DOHH2 (cell line): ENCODE measurements around the gene RELB.

Experiments used
- EZH2phosphoT487 ChIP-seq: fragments of 200-600 bp; sonication (generic); IDR thresholded peaks from 2 replicates; pipeline ENCODE4 v1.6.1; 2017; ENCODE audit warnings: borderline replicate concordance, mild to moderate bottlenecking, antibody characterized with exemption, low read length, moderate library complexity, mixed read lengths
- TF ChIP-seq, protein P1 (sequence below): fragments of 200-600 bp; sonication (generic); IDR thresholded peaks from one replicate; pipeline ENCODE4 v1.5.1; 2014; ENCODE audit warnings: antibody characterized with exemption, mild to moderate bottlenecking, low read depth, low read length; ENCODE audit not compliant: poor library complexity, severe bottlenecking

DNA sequence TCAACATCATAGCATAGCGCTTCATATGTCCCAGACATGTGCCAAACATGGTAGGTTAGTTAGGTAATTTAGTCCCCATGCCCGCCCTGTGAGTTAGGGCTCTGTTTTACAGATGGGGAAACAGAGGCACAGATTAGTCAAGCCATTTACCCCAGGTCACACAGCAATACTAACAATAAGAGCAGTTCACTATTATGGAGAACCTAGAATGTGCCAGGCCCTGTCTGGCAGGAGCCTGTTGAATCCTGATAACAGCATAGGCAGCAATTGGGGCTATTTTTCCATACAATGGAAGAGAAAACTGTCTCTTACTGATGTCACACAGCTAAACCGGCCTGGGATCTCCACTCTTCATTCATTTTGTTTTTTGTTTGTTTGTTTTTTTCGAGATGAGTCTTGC, 85.2 kb downstream of the RELB start:
- TF ChIP-seq, protein P1, sequence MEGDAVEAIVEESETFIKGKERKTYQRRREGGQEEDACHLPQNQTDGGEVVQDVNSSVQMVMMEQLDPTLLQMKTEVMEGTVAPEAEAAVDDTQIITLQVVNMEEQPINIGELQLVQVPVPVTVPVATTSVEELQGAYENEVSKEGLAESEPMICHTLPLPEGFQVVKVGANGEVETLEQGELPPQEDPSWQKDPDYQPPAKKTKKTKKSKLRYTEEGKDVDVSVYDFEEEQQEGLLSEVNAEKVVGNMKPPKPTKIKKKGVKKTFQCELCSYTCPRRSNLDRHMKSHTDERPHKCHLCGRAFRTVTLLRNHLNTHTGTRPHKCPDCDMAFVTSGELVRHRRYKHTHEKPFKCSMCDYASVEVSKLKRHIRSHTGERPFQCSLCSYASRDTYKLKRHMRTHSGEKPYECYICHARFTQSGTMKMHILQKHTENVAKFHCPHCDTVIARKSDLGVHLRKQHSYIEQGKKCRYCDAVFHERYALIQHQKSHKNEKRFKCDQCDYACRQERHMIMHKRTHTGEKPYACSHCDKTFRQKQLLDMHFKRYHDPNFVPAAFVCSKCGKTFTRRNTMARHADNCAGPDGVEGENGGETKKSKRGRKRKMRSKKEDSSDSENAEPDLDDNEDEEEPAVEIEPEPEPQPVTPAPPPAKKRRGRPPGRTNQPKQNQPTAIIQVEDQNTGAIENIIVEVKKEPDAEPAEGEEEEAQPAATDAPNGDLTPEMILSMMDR, result no peak
- TF ChIP-seq EZH2phosphoT487, result no peak
